SK-N-SH (cell line): ENCODE results near the gene MAD1L1.

ENCODE experiments used
- CTCF ChIP-seq: fragments of 200-600 bp; sonication (generic); IDR thresholded peaks from 2 replicates; pipeline ENCODE4 v1.6.1; 2017; ENCODE audit warnings: antibody characterized with exemption, mild to moderate bottlenecking, moderate library complexity
- GATA2 ChIP-seq: sonication (generic); formaldehyde crosslinking; IDR thresholded peaks from 2 replicates; pipeline ENCODE4 v1.5.0; 2020; ENCODE audit warnings: mild to moderate bottlenecking, missing genetic modification reagents

DNA sequence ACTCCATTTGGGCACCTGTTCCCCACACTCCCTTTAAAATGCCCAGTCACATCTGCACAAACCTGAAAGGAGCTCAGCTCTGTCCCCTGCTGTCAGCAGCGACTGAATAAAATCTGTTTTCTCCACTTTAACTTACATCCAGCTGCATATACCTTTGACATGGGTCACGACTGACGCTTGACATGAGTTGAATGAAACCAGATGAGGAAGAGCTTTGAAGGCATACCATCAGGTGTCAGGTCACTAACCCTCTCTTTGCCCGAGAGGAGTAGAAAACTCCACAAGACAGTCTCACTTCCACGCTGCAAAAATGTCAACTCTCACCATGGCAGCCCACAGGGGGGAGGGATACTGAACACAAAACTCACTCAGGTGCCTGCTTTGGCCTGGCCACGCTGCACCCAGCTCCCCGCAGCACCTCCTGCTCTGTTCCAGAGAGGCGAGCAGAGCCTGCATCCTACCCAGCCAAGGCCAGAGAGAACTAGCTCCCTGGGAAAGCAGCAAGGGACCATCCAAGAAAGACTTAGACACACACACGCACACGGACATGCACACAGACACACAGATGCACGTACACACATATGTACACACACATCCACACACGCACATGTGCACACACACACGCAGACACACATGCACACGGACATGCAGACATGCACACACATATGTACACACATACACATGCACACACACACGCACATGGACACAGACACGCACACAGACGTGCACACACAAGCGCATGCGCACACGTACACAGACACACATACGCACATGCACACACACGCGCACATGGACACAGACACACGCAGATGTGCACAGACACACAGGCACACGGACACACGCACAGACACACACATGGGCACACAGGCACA, 191.0 kb downstream of the MAD1L1 start:
- TF ChIP-seq CTCF (no peak), GATA2 (no peak)
